A549 (cell line): Measurements from ENCODE around the gene VAT1L. TPM values are rescaled to one million over a fixed set of nuclear protein-coding genes. Genes with fewer than 3 reads are reported as not detected.

Experiments
- ATAC-seq, 2 experiments: fragments of 200-7000 bp in 1 of 2; fragments of >200 bp in 1 of 2; cut with Nextera tagmentation in 1 of 2; cut with Tn5 transposase in 1 of 2; 3 replicates each; pipeline versions ENCODE4 v1.8.0 to v1.9.1; 2018 to 2020; ENCODE audit warnings: mild to moderate bottlenecking in 1 of 2, moderate library complexity in 1 of 2
- CTCF ChIA-PET: fragments of 300-600 bp; sonication (Branson Sonifier 250); formaldehyde crosslinking; extraction: SDS; loops from one replicate; lab custom pipeline; 2021; ENCODE audit warnings: antibody characterized with exemption, inconsistent platforms; lab: Yijun Ruan, JAX
- POLR2A ChIA-PET: fragments of 350-600 bp; formaldehyde crosslinking; extraction: SDS; loops from one replicate; lab custom pipeline; 2021; ENCODE audit warnings: antibody characterized with exemption, inconsistent platforms; lab: Yijun Ruan, JAX
- DNase-seq, 2 experiments: peaks; one replicate each; pipeline versions ENCODE4 v3.0.0 to v3.0.0-alpha.2; 2011 to 2016; ENCODE audit warnings: low read depth in 1 of 2, low spot score in 1 of 2
- FAIRE-seq: peaks from 2 replicates; lab custom pipeline; 2011; peaks lifted over from hg19 to GRCh38; lab: Jason Lieb, UNC
- H3K27ac ChIP-seq, 2 experiments: fragments of >200 bp; sonication (Bioruptor Twin); formaldehyde crosslinking; 3 replicates each; pipeline ENCODE4 v1.5.1; 2016 to 2017
- H3K4me1 ChIP-seq: fragments of >200 bp; sonication (Bioruptor Twin); formaldehyde crosslinking; 3 replicates; pipeline ENCODE4 v1.6.1; 2016
- H3K4me2 ChIP-seq: fragments of >200 bp; sonication (Bioruptor Twin); formaldehyde crosslinking; 3 replicates; pipeline ENCODE4 v1.6.1; 2016
- H3K4me3 ChIP-seq: fragments of >200 bp; sonication (Bioruptor Twin); formaldehyde crosslinking; 3 replicates; pipeline ENCODE4 v1.5.1; 2016
- H3K9me3 ChIP-seq: fragments of >200 bp; sonication (Bioruptor Twin); formaldehyde crosslinking; 3 replicates; pipeline ENCODE4 v1.6.1; 2016
- ATOH8 ChIP-seq: fragments of 250-450 bp; sonication (Bioruptor Pico); IDR thresholded peaks from 2 replicates; pipeline ENCODE4 v1.5.0; 2020; ENCODE audit warnings: low read depth, mild to moderate bottlenecking, moderate library complexity
- CBX8 ChIP-seq: fragments of 200-600 bp; sonication (generic); IDR thresholded peaks from 2 replicates; pipeline ENCODE4 v1.6.1; 2016
- CEBPB ChIP-seq, 2 experiments: fragments of >200 bp in 1 of 2; sonication (Bioruptor Twin) in 1 of 2; formaldehyde crosslinking in 1 of 2; IDR thresholded peaks; 2 replicates each; pipeline ENCODE4 v1.6.1; 2012 to 2016
- CHD2 ChIP-seq: fragments of 150-350 bp; IDR thresholded peaks from 2 replicates; pipeline ENCODE4 v1.6.1; 2014; ENCODE audit warnings: low read length; ENCODE audit not compliant: partially characterized antibody
- CTCF ChIP-seq: fragments of >200 bp; sonication (Bioruptor Twin); formaldehyde crosslinking; IDR thresholded peaks from 3 replicates; pipeline ENCODE4 v1.5.1; 2016
- EHF ChIP-seq: fragments of 250-450 bp; sonication (Bioruptor Pico); IDR thresholded peaks from 2 replicates; pipeline ENCODE4 v1.5.0; 2020; ENCODE audit warnings: mild to moderate bottlenecking
- FOSB ChIP-seq: fragments of 250-450 bp; sonication (Bioruptor Pico); IDR thresholded peaks from 2 replicates; pipeline ENCODE4 v1.5.0; 2020; ENCODE audit warnings: mild to moderate bottlenecking, moderate library complexity
- HOXB13 ChIP-seq: fragments of 250-450 bp; sonication (Bioruptor Pico); IDR thresholded peaks from 2 replicates; pipeline ENCODE4 v1.5.0; 2020; ENCODE audit warnings: low read depth, mild to moderate bottlenecking, moderate library complexity
- HOXB5 ChIP-seq: fragments of 250-450 bp; sonication (Bioruptor Pico); IDR thresholded peaks from 2 replicates; pipeline ENCODE4 v1.5.0; 2020; ENCODE audit warnings: mild to moderate bottlenecking, moderate library complexity
- JUN ChIP-seq, 2 experiments: fragments of >200 bp; sonication (Bioruptor Twin); formaldehyde crosslinking; IDR thresholded peaks; 2 replicates in 1 of 2; 3 replicates in 1 of 2; pipeline ENCODE4 v1.6.1; 2016 to 2017
- MAX ChIP-seq: IDR thresholded peaks from 2 replicates; pipeline ENCODE4 v1.6.1; 2012
- NPAS2 ChIP-seq: fragments of 250-450 bp; sonication (Bioruptor Pico); IDR thresholded peaks from 2 replicates; pipeline ENCODE4 v1.8.0; 2022; ENCODE audit warnings: mild to moderate bottlenecking, moderate library complexity, borderline replicate concordance
- NR3C1 ChIP-seq: fragments of >200 bp; sonication (Bioruptor Twin); formaldehyde crosslinking; IDR thresholded peaks from 3 replicates; pipeline ENCODE4 v1.6.1; 2017
- POLR2AphosphoS2 ChIP-seq: conservative IDR thresholded peaks from 2 replicates; pipeline ENCODE4 v1.6.1; 2012; ENCODE audit warnings: low read length, improper control_type of control experiment, inconsistent platforms
- RAD21 ChIP-seq, 2 experiments: fragments of >200 bp in 1 of 2; sonication (Bioruptor Twin) in 1 of 2; formaldehyde crosslinking in 1 of 2; IDR thresholded peaks in 1 of 2; conservative IDR thresholded peaks in 1 of 2; 2 replicates in 1 of 2; 3 replicates in 1 of 2; pipeline ENCODE4 v1.6.1; 2012 to 2018; ENCODE audit warnings: inconsistent platforms in 1 of 2
- RARB ChIP-seq: fragments of 250-450 bp; sonication (Bioruptor Pico); IDR thresholded peaks from 2 replicates; pipeline ENCODE4 v1.8.0; 2021; ENCODE audit warnings: mild to moderate bottlenecking, moderate library complexity
- RNF2 ChIP-seq: fragments of 200-600 bp; sonication (generic); IDR thresholded peaks from 2 replicates; pipeline ENCODE4 v1.6.1; 2016; ENCODE audit warnings: low read depth, mild to moderate bottlenecking, antibody characterized with exemption, moderate library complexity, borderline replicate concordance
- SREBF2 ChIP-seq: fragments of 450-650 bp; IDR thresholded peaks from 2 replicates; pipeline ENCODE4 v1.6.1; 2014; ENCODE audit warnings: mild to moderate bottlenecking, moderate library complexity
- TFCP2L1 ChIP-seq: fragments of 250-450 bp; sonication (Bioruptor Pico); IDR thresholded peaks from 2 replicates; pipeline ENCODE4 v1.5.0; 2021; ENCODE audit warnings: mild to moderate bottlenecking
- USF2 ChIP-seq: fragments of 450-650 bp; IDR thresholded peaks from 2 replicates; pipeline ENCODE4 v1.6.1; 2014; ENCODE audit warnings: antibody characterized with exemption
- ZFP36 ChIP-seq: fragments of 450-650 bp; IDR thresholded peaks from 2 replicates; pipeline ENCODE4 v1.6.1; 2014; ENCODE audit warnings: borderline replicate concordance; ENCODE audit not compliant: partially characterized antibody
- ZNF302 ChIP-seq: fragments of 250-450 bp; sonication (Bioruptor Pico); IDR thresholded peaks from 2 replicates; pipeline ENCODE4 v1.9.0; 2021; ENCODE audit warnings: inconsistent platforms, mild to moderate bottlenecking, moderate library complexity
- ZSCAN20 ChIP-seq: fragments of 250-450 bp; sonication (Bioruptor Pico); IDR thresholded peaks from 2 replicates; pipeline ENCODE4 v1.8.0; 2022; ENCODE audit warnings: mild to moderate bottlenecking, moderate library complexity
- WGBS: methylation state at CpG from one replicate; pipeline ENCODE4 v1.1.6; 2017; ENCODE audit errors: missing lambda C conversion rate; 5-methylcytosine and 5-hydroxymethylcytosine counted together
- polyA plus RNA-seq, 4 experiments: library from polyadenylated mRNA; depleted of rRNA in 3 of 4; stranded (reverse); fragments of >200 nt; fragmentation: RNase III in 1 of 4; extraction: RNeasy Plus Mini Kit Qiagen cat#74134 plus additional on column Dnase treatment in 1 of 4; gene quantifications; 2 replicates in 3 of 4; 3 replicates in 1 of 4; pipeline ENCODE4 v1.2.3, GENCODE V29; 2011 to 2017

VAT1L gene
- polyA plus RNA-seq, 2 of the 4 experiments (the other 2 are of a cell fraction), result not detected

GRCh38 chr16:77762262-77762661, 26.1 kb upstream of the VAT1L start:
- 5% methylated on average over 2 of the region's 2 CpGs for WGBS
- Histone ChIP-seq H3K4me2 (no peak overlapping the region), H3K4me1 (no peaks in the 10 kb centered on the region), H3K9me3 (no peaks in the 10 kb centered on the region), H3K27ac (no peak overlapping the region), H3K4me3 (no peak overlapping the region)
- no peak for DNase-seq
- no peak for TF ChIP-seq MAX
- no peak for TF ChIP-seq HOXB13 (CRISPR knock-in tag)
- TF ChIP-seq RAD21 (conservative IDR thresholded peaks at IDR 0.05 in 1 of 2, IDR thresholded peaks at IDR 0.05 in 1 of 2), result no peak
- TF ChIP-seq SREBF2, result no peak
- TF ChIP-seq CBX8, result no peak
- TF ChIP-seq USF2, result no peak
- no peak for TF ChIP-seq CEBPB (IDR thresholded peaks at IDR 0.05)
- no peak for TF ChIP-seq FOSB (CRISPR knock-in tag)
- TF ChIP-seq RARB (CRISPR knock-in tag), result no peak
- no peak for TF ChIP-seq ZSCAN20 (CRISPR knock-in tag)
- no peak for TF ChIP-seq ATOH8 (CRISPR knock-in tag)
- no peak for TF ChIP-seq CTCF
- no peak for TF ChIP-seq NPAS2 (CRISPR knock-in tag)
- TF ChIP-seq RNF2, result no peak
- no peak for TF ChIP-seq HOXB5 (CRISPR knock-in tag)
- TF ChIP-seq NR3C1, result no peak
- TF ChIP-seq POLR2AphosphoS2, result no peak
- TF ChIP-seq TFCP2L1 (CRISPR knock-in tag), result no peak
- TF ChIP-seq CHD2, result no peak
- POLR2A ChIA-PET, result no interaction called here
- ATAC-seq, result no peak
- CTCF ChIA-PET, result interaction anchor here (1.5 kb wide), 1 partner anchor 27 kb away, joined by 3 read pairs; no protein-coding TSS in a partner anchor
- no peak for FAIRE-seq

GRCh38 chr16:77763994-77764393, 24.4 kb upstream of the VAT1L start:
- Histone ChIP-seq H3K4me3 (no peak overlapping the region), H3K4me2 (no peak overlapping the region), H3K4me1 (no peaks in the 10 kb centered on the region), H3K9me3 (no peaks in the 10 kb centered on the region), H3K27ac (no peak overlapping the region)
- no peak for DNase-seq
- ChIA-PET CTCF (no interaction called here), POLR2A (no interaction called here)
- no peak for TF ChIP-seq JUN (IDR thresholded peaks at IDR 0.05)
- TF ChIP-seq FOSB (CRISPR knock-in tag), result no peak
- no peak for TF ChIP-seq EHF
- TF ChIP-seq ZNF302 (CRISPR knock-in tag), result no peak
- no peak for TF ChIP-seq CTCF
- no peak for TF ChIP-seq MAX
- no peak for TF ChIP-seq ZFP36
- TF ChIP-seq CEBPB (IDR thresholded peaks at IDR 0.05), result no peak
- no peak for ATAC-seq
- WGBS, result 64% methylated on average over 1 of the region's 1 CpG
- FAIRE-seq, result no peak
